AG04449 (cell line): ENCODE data around the gene GALNT18.

ENCODE experiments used
- CTCF ChIA-PET: fragments of 350-600 bp; formaldehyde crosslinking; extraction: SDS; loops from one replicate; lab custom pipeline; 2021; ENCODE audit warnings: antibody characterized with exemption; lab: Yijun Ruan, JAX
- POLR2A ChIA-PET: fragments of 400-600, 350-600 bp; formaldehyde crosslinking; extraction: SDS; loops from one replicate; lab custom pipeline; 2020; ENCODE audit warnings: antibody characterized with exemption, inconsistent platforms; lab: Yijun Ruan, JAX
- DNase-seq: peaks from one replicate; pipeline ENCODE4 v3.0.0-alpha.2; 2010; ENCODE audit warnings: low read depth, low spot score
- H3K4me3 ChIP-seq: 2 replicates; pipeline ENCODE4 v1.5.1; 2011; ENCODE audit warnings: low read depth, mild to moderate bottlenecking, control low read depth, low read length
- CTCF ChIP-seq: IDR thresholded peaks from one replicate; pipeline ENCODE4 v1.5.1; 2011; ENCODE audit warnings: mild to moderate bottlenecking, moderate library complexity, low read length, control low read depth, inconsistent platforms; ENCODE audit not compliant: insufficient read depth; ENCODE audit errors: missing control alignments

The GALNT18 gene

GRCh38 chr11:11563200-11563975 lies 58.4 kb downstream of the GALNT18 start:
- CTCF ChIA-PET: interaction anchor here (1.0 kb wide), 1 partner anchor 13 kb away, joined by 3 read pairs; no protein-coding TSS in a partner anchor
- DNase-seq: no peak
- H3K4me3 ChIP-seq: no peak overlapping the region
- no peak for TF ChIP-seq CTCF
- POLR2A ChIA-PET: no interaction called here

- no peak overlapping the region for H3K4me3 ChIP-seq
- ChIA-PET POLR2A (no interaction called here), CTCF (interaction anchor here (1.0 kb wide), 1 partner anchor 15 kb away, joined by 3 read pairs; no protein-coding TSS in a partner anchor)
- no peak for TF ChIP-seq CTCF
- no peak for DNase-seq
Measured at GRCh38 chr11:11561991-11562390, 59.8 kb downstream of the GALNT18 start.

- ChIA-PET CTCF (interaction anchor here (1.2 kb wide), 1 partner anchor 9 kb away, joined by 5 read pairs; no protein-coding TSS in a partner anchor), POLR2A (no interaction called here)
- H3K4me3 ChIP-seq: no peak overlapping the region
- TF ChIP-seq CTCF: no peak
- DNase-seq: no peak
Measured at GRCh38 chr11:11558826-11559225, 63.0 kb downstream of the GALNT18 start.

GRCh38 chr11:11558396-11558795 lies 63.4 kb downstream of the GALNT18 start:
- H3K4me3 ChIP-seq: no peak overlapping the region
- no peak for DNase-seq
- TF ChIP-seq CTCF: no peak
- ChIA-PET POLR2A (no interaction called here), CTCF (interaction anchor here (1.2 kb wide), 1 partner anchor 9 kb away, joined by 5 read pairs; no protein-coding TSS in a partner anchor)

- POLR2A ChIA-PET: no interaction called here
- no peak for DNase-seq
- H3K4me3 ChIP-seq: no peak overlapping the region
- no peak for TF ChIP-seq CTCF
- CTCF ChIA-PET: no interaction called here
Measured at GRCh38 chr11:11555208-11555607, 66.6 kb downstream of the GALNT18 start.

- no peak for TF ChIP-seq CTCF
- POLR2A ChIA-PET: no interaction called here
- DNase-seq: no peak
- CTCF ChIA-PET: no interaction called here
- H3K4me3 ChIP-seq: no peak overlapping the region
Measured at GRCh38 chr11:11553573-11553972, 68.2 kb downstream of the GALNT18 start.
